Smooth muscle cell (in vitro differentiated cells): ENCODE data around the gene CASK. TPM values are rescaled to one million over a fixed set of nuclear protein-coding genes. Genes with fewer than 3 reads are reported as not detected.
A peak's percentile ranks its signal among the peaks of the same experiment; 100 is the strongest.

Experiments
- DNase-seq: peaks from one replicate; lab custom pipeline; 2025; ENCODE audit not compliant: unreplicated experiment; lab: John Stamatoyannopoulos, UW
- H2AFZ ChIP-seq: fragments of 200-600 bp; sonication (generic); 2 replicates; pipeline ENCODE4 v1.6.0; 2016; ENCODE audit warnings: antibody characterized with exemption, low read depth, mild to moderate bottlenecking
- H3F3A ChIP-seq: fragments of 200-600 bp; sonication (generic); 2 replicates; pipeline ENCODE4 v1.6.0; 2017; ENCODE audit warnings: antibody characterized with exemption, low read depth
- H3K27ac ChIP-seq: fragments of 200-600 bp; sonication (generic); 2 replicates; pipeline ENCODE4 v1.5.1; 2016; ENCODE audit warnings: low read depth, mild to moderate bottlenecking
- H3K27me3 ChIP-seq: fragments of 200-600 bp; sonication (generic); 2 replicates; pipeline ENCODE4 v1.6.1; 2016; ENCODE audit warnings: low read depth, mild to moderate bottlenecking
- H3K36me3 ChIP-seq: fragments of 200-600 bp; sonication (generic); 2 replicates; pipeline ENCODE4 v1.5.1; 2016; ENCODE audit warnings: low read depth
- H3K4me1 ChIP-seq: fragments of 200-600 bp; sonication (generic); 2 replicates; pipeline ENCODE4 v1.5.1; 2016; ENCODE audit warnings: low read depth
- H3K4me2 ChIP-seq: fragments of 200-600 bp; sonication (generic); 2 replicates; pipeline ENCODE4 v1.6.0; 2016; ENCODE audit warnings: mild to moderate bottlenecking
- H3K4me3 ChIP-seq: fragments of 200-600 bp; sonication (generic); 2 replicates; pipeline ENCODE4 v1.5.1; 2016; ENCODE audit warnings: mild to moderate bottlenecking
- H3K79me2 ChIP-seq: fragments of 200-600 bp; sonication (generic); 2 replicates; pipeline ENCODE4 v1.6.0; 2016; ENCODE audit warnings: low read depth, mild to moderate bottlenecking
- H3K9ac ChIP-seq: fragments of 200-600 bp; sonication (generic); 2 replicates; pipeline ENCODE4 v1.6.0; 2016; ENCODE audit warnings: low read depth
- H3K9me3 ChIP-seq: fragments of 200-600 bp; sonication (generic); replicated peaks from 2 replicates; pipeline ENCODE4 v1.5.1; 2016; ENCODE audit warnings: low read depth
- H4K20me1 ChIP-seq: fragments of 200-600 bp; sonication (generic); 2 replicates; pipeline ENCODE4 v1.6.0; 2016; ENCODE audit warnings: low read depth
- WGBS: methylation state at CpG from one replicate; pipeline ENCODE4 v1.1.7; 2016; ENCODE audit warnings: low lambda C conversion rate; 5-methylcytosine and 5-hydroxymethylcytosine counted together
- polyA plus RNA-seq: library from polyadenylated mRNA; unstranded; fragments of >200 nt; fragmentation: Nextera tagmentation; extraction: Ambion mirVana; gene quantifications from 2 replicates; pipeline ENCODE4 v1.2.1, GENCODE V29; 2016
- total RNA-seq: library from RNA; depleted of rRNA; stranded (reverse); fragments of >200 nt; gene quantifications from 2 replicates; pipeline ENCODE4 v1.2.3, GENCODE V29; 2014
- TF ChIP-seq, protein P1 (sequence below): fragments of 200-600 bp; sonication (generic); IDR thresholded peaks from 2 replicates; pipeline ENCODE4 v1.5.1; 2017; ENCODE audit warnings: borderline replicate concordance, mild to moderate bottlenecking, antibody characterized with exemption; ENCODE audit not compliant: insufficient read depth, poor library complexity, severe bottlenecking

CASK gene
- total and polyA plus RNA-seq, 2 experiments from 2014 or later = 49.4 to 97.5 TPM

DNA sequence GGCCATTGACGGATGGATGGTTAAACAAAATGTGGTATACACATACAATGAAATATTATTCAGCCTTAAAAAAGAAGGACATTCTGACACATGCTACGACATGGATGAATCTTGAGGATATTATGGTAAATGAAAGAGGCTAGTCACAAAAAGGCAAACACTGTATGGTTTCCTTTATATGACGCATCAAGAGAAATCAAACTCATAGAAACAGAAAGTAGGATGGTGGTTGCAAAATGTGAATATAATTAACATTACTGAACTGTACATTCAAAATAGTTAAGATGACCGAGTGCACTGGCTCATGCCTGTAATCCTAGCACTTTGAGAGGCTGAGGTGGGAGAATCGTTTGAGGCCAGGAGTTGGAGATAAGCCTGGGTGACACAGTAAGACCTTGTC lies 9.5 kb upstream of the CASK start:
- Histone ChIP-seq H3K27me3 (no peaks in the 10 kb centered on the region), H2AFZ (no peak overlapping the region), H3K4me1 (no peaks in the 10 kb centered on the region), H3K79me2 (no peaks in the 10 kb centered on the region), H3K4me2 (no peak overlapping the region), H3K4me3 (no peak overlapping the region), H4K20me1 (no peaks in the 10 kb centered on the region), H3K27ac (no peak overlapping the region), H3K9ac (no peak overlapping the region), H3F3A (no peaks in the 10 kb centered on the region), H3K36me3 (no peaks in the 10 kb centered on the region), H3K9me3 (no peaks in the 10 kb centered on the region)
- no peak for DNase-seq
- TF ChIP-seq, protein P1, sequence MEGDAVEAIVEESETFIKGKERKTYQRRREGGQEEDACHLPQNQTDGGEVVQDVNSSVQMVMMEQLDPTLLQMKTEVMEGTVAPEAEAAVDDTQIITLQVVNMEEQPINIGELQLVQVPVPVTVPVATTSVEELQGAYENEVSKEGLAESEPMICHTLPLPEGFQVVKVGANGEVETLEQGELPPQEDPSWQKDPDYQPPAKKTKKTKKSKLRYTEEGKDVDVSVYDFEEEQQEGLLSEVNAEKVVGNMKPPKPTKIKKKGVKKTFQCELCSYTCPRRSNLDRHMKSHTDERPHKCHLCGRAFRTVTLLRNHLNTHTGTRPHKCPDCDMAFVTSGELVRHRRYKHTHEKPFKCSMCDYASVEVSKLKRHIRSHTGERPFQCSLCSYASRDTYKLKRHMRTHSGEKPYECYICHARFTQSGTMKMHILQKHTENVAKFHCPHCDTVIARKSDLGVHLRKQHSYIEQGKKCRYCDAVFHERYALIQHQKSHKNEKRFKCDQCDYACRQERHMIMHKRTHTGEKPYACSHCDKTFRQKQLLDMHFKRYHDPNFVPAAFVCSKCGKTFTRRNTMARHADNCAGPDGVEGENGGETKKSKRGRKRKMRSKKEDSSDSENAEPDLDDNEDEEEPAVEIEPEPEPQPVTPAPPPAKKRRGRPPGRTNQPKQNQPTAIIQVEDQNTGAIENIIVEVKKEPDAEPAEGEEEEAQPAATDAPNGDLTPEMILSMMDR = no peak
- WGBS = 83% methylated on average over 5 of the region's 5 CpGs

DNA sequence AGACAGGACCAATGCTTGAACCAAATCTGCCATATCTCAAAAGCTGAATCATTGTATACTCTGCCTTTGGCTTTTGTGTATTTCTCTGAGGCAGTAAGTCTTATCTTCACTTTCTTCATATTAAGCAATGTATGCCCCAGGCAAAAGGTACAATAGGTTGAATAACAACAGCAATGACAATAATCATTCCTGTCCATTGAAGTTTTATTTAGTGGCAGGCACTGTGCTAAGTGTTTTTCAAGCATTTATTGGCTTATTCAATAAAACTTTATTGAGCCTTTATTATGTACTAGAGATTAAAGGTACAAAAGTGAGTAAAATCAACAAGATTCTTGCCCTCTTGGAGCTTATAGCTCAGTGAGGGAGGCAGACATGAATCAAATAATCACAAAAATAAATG lies 8.2 kb upstream of the CASK start:
- no peak overlapping the region for H2AFZ ChIP-seq
- no peaks in the 10 kb centered on the region for H3K9me3 ChIP-seq
- H3K9ac ChIP-seq = no peak overlapping the region
- no peaks in the 10 kb centered on the region for H4K20me1 ChIP-seq
- no peaks in the 10 kb centered on the region for H3F3A ChIP-seq
- no peaks in the 10 kb centered on the region for H3K27me3 ChIP-seq
- H3K36me3 ChIP-seq = no peaks in the 10 kb centered on the region
- H3K4me1 ChIP-seq = no peaks in the 10 kb centered on the region
- no peak overlapping the region for H3K4me2 ChIP-seq
- H3K4me3 ChIP-seq = no peak overlapping the region
- H3K79me2 ChIP-seq = no peaks in the 10 kb centered on the region
- no peak for DNase-seq
- TF ChIP-seq, protein P1 = no peak
- H3K27ac ChIP-seq = no peak overlapping the region

DNA sequence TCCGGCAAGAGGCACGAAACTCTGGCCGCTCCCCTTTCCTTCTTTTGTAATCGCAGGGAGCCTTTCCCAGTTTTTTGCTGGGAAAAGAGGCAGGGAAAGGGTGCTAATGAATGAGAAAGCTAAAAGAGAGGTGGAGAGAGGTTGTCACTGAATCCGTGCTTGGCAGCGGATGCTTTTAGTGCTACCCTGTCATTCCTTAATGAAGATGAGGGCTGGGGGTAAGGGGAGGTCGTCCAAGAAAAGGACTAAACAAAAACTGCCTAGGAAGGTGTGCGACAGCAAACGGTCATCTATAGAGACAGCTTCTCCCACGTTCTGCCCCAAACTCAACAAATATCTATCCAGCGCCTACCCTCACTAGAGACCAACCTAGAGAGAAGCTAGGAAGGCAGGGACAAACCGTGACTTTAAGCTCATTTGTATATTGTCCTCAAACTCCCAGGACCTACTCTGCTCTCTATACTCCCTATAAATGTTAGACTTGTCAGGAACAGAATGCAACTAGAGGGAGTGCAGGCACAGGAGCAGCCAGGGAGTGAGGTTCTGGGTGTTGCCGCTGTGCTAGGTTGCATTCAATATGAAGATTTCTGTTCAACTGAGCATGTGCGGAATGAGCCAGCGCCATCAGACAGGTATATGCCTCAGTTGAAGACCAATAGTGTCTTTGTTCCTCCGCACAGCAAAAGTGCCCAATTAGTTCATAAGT lies 777 bp upstream of the CASK start:
- TF ChIP-seq, protein P1 = no peak
- 48% methylated on average over 16 of the region's 16 CpGs for WGBS

GRCh38 chrX:41922431-41923151 lies 763 bp downstream of the CASK start:
- Histone ChIP-seq H3K27me3 (no peaks in the 10 kb centered on the region), H3K4me1 (peaks cover 12% of the 10 kb centered on the region), H3K36me3 (no peaks in the 10 kb centered on the region), H3K4me2 (peak overlapping the region; percentile 85), H3K9ac (peak overlapping the region; percentile 58), H2AFZ (no peak overlapping the region), H3K9me3 (no peaks in the 10 kb centered on the region), H3K4me3 (peak overlapping the region; percentile 82), H3F3A (no peaks in the 10 kb centered on the region), H3K79me2 (peaks cover 49% of the 10 kb centered on the region), H4K20me1 (peaks cover 38% of the 10 kb centered on the region), H3K27ac (peak overlapping the region; percentile 47)
- DNase-seq = peak; percentile 4
- TF ChIP-seq, protein P1 = no peak
- WGBS = 42% methylated on average over 42 of the region's 48 CpGs

More for the DNA sequence above, 777 bp upstream of the CASK start:
- Histone ChIP-seq H4K20me1 (peaks cover 23% of the 10 kb centered on the region), H3K27me3 (no peaks in the 10 kb centered on the region), H3K27ac (peak overlapping the region; percentile 55), H3K4me1 (peaks cover 12% of the 10 kb centered on the region), H3K9me3 (no peaks in the 10 kb centered on the region), H3K9ac (peak overlapping the region; percentile 20), H3K79me2 (peaks cover 34% of the 10 kb centered on the region), H3F3A (no peaks in the 10 kb centered on the region), H3K36me3 (no peaks in the 10 kb centered on the region), H3K4me3 (peak overlapping the region; percentile 82), H2AFZ (peak overlapping the region; percentile 34), H3K4me2 (peak overlapping the region; percentile 89)
- DNase-seq = peak; percentile 13
